HG02938 (cell line): Measurements from ENCODE around the gene MLN.

Source experiments
- ATAC-seq: cut with Tn5 transposase; IDR thresholded peaks from one replicate; pipeline ENCODE4 v1.9.1; 2021; ENCODE audit warnings: mild to moderate bottlenecking, moderate library complexity; ENCODE audit not compliant: unreplicated experiment

MLN gene, protein sequence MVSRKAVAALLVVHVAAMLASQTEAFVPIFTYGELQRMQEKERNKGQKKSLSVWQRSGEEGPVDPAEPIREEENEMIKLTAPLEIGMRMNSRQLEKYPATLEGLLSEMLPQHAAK

DNA sequence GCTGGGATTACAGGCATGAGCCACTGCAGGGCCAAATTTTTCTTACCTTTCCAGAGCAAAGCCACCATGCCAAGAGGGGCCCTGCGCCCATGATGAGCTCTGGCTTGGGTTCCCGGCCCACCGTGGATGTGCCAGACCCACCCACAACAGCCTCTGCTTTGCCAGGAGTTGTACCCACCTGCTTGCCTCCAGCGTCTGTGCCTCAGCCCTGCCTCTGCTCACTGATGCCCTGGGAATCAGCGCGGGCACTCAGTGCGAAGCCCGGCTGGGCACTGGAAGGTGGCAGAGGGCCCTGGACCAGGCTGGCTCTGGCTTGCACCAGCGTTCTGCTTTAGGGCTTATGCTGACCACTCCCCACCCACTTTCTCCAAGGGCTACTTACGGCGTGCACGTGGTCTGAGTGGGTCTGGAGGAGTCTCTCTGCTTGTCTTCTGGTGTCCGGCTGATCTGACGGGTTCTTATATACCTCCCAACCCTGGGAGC is at the start of gene MLN:
TSS of gene MLN (minus strand) at position 433 of the 483 bp plus-strand sequence. CDS start 2,840 bp downstream, outside the sequence.
- no peak for ATAC-seq

DNA sequence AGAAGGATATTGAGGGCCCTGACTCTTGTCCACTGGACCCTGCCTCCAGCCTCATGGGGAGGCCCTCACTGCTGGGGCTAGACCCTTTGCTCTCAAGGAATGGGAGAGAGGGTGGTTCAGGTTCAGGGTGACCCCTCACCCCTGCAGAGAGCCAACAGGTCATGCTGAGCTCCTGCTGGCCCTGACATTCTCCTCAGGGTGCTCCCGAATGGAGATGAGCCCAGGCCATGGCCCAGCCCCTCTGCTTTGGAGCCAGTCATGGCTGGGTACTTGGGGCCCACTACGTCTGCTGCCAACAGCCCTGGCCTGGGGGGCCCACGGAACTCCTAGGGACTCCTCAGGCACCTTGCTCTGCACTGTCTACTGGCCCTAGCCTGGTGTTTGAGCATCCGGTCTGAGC is 49.2 kb upstream of the MLN start:
- no peak for ATAC-seq

DNA sequence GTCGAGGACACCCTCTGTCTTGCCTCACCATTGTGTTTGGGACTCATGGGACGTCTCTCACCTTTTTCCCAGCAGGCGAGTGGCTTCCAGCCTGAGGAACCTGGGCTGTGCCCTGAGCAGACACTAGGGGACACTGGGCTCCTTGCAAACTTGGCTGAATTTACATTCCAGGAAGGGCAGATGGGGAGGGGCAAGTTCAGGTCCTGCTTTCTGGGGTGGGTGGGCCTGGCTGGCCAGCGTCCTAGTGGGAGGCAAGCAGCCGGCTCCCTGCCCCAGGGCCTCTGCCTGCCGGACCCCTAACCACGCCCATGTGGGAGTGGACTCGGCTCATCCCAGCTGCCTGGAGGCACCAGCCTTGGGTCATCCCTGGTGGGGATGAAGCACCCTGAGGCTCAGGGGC is 48.2 kb upstream of the MLN start:
- no peak for ATAC-seq

DNA sequence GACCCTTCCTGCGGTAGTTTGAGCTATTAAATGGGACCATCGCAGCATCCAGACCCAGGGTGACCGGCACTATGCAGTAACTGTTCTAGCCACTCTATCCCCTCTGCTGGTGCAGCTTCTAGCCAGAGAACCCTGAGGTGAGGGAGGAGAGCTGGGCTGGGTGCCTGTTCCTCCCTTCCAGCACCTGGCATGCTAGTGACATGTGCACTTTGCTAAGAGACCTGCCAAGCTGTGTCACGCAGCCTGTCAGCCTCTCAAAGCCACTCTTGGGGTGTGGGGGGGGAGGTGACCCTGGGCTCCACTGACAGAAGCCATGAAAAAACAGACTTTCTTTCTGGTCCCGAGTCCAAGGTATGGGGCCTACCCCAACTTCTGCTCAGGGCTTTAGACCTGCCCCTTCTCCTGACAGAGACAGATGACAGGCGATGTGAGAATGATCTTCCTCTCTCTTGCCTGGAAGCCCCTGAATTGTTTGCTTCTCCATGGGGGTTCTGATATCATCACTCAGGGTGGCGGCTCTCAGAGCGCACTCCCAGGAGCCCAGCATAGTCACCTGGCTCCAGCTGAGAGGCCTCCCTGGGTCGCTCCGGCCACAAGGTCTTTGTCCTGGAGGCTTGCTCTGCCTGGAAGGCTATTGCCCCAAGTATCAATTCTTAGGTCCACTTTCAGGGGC is 47.2 kb upstream of the MLN start:
- ATAC-seq = no peak

DNA sequence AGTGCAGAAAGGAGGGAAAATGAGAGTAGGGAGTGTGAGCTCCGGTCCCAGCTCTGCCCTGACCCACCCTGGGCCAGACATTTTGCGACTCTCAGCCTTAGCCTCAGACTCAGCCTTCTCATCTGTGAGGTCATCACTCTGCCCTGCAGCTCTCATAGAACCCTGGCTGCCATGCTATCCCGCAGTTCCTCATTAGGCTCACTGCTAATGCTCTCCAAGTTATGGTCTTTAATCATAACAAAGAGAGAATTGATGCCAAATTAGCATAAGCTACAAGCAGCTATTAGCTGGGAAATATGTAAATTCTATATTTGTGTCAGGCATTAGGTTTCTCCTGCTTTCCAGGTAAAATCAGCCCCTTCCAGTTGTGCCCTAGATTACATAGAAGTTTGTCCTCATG is 46.5 kb upstream of the MLN start:
- no peak for ATAC-seq

DNA sequence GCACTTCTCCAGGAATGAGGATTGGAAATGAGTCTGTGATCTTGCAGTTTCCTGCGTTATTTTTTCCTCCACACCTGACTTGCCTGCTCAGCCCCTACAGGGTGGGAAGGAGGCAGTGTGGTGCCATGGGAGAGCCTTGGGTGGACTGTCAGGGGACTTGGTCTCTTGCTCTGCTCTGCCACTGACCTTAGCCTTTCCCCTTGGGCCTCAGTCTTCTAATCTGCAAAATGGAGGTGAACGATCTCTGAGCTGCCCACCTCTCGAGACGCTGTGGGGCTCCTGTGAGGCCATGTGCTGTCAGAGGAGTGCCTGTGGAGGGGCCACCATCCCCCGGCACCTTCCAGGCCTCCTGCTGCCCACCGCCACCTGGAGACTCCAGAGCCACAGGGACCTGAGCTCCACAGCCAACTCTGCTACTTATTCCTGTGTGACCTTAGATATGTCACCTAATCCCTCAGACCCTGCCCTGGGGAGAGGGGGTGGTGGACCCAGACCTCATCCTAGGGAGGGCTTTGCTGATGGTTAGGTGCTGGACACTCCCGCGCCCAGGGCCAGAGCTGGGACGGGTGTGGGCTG is 45.8 kb upstream of the MLN start:
- ATAC-seq = no peak

DNA sequence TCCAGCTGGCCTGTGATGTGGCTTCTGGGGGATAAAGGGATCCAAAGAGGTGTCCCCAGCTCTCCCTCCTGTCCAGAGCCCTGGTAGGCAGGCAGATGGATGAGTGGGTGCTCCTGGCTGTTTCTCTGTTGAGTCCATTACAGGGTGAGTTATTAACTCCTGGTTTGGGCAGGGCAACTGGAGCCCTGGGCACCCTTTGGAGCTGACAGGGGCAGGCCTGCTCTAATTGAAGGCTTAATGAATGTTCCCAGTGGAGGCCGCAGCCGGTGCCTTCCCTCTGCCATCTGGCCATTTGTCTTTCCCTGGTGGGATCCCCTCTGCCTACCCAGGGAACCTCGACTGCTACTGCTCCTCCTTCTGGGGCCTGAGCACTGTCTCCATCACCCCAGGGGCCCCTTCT is 44.7 kb upstream of the MLN start:
- no peak for ATAC-seq

DNA sequence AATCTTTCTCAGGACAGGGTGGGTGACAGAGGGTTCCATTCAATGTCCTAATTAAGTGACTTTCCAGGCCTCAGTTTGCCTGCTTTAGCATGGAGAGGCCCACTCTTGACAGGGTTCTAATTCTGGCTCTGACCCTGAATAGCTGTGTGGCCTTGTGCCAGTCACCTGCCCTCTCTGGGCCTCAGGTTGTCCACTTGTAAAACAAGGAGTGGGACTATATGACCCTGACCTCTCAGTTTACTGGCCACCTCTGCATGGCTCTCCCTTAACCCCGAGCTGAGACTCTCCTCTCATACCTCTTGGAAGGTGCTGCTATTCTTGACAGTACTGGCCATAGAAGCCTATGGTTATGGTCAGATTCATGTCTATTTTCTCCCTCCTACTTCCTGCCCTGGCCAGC is 44.1 kb upstream of the MLN start:
- ATAC-seq = no peak

DNA sequence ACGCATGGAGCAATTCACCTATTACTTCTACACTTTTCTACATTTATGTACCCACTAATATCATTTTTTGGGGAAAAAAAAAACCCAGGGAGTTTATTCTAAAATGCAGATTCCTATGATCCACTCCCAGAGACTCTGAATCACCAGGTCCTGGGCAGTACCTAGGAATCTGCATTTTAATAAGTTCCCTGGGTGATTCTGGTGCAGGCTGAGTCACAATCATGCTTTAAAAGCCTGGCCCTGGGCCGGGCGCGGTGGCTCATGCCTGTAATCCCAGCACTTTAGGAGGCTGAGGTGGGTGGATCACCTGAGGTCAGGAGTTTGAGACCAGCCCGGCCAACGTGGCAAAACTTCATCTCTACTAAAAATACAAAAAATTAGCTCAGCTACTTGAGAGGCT is 43.3 kb upstream of the MLN start:
- no peak for ATAC-seq

DNA sequence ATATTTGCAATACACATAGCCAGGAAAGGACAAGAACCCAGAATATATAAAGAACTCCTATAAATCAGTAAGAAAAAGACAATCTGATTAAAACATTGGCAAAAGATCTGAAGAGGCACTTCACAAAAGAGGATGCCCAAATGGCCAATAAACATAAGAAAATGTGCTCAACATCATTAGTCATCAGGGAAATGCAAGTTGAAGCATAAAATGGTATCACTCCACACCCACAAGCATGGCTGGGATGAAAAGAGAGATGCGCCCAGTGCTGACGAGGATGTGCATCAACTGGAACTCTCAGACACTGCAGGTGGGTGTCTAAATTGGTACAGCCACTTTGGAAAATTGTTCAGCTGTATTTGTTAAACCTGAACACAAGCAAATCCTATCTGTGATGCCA is 42.4 kb upstream of the MLN start:
- ATAC-seq = no peak

DNA sequence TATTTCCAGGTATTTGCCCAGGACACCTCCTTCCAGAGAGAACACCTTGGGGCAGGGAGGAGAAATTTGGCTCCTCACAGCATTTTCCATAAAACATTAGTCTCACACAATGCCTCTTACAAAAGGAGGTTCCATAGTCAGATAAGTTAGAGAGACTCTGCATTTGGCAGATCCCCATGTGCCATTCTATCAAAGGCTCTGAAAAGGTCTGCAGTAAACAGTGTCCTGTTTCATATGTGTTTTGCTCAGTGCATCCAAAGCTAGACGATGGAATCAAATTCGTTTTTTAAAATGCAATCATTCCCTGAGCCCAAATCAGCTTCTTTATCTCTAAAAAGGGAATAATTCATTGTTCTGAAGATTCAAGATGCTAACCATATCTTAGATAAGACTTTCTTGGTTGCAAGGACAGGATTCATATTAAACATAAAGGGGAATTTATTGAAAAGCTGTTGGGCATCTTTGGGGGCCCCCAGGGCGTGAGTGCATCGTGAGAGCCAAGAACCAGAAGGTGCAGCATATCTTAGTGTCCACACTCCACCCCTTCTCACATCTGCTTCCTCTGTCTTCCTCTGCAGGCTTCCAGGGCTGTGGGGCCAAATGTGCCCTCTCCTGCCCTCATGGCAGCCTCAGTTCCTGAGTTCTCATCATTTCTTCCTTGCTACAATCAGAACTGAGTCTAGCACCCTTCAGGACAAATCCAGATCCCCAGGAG is 41.4 kb upstream of the MLN start:
- no peak for ATAC-seq

DNA sequence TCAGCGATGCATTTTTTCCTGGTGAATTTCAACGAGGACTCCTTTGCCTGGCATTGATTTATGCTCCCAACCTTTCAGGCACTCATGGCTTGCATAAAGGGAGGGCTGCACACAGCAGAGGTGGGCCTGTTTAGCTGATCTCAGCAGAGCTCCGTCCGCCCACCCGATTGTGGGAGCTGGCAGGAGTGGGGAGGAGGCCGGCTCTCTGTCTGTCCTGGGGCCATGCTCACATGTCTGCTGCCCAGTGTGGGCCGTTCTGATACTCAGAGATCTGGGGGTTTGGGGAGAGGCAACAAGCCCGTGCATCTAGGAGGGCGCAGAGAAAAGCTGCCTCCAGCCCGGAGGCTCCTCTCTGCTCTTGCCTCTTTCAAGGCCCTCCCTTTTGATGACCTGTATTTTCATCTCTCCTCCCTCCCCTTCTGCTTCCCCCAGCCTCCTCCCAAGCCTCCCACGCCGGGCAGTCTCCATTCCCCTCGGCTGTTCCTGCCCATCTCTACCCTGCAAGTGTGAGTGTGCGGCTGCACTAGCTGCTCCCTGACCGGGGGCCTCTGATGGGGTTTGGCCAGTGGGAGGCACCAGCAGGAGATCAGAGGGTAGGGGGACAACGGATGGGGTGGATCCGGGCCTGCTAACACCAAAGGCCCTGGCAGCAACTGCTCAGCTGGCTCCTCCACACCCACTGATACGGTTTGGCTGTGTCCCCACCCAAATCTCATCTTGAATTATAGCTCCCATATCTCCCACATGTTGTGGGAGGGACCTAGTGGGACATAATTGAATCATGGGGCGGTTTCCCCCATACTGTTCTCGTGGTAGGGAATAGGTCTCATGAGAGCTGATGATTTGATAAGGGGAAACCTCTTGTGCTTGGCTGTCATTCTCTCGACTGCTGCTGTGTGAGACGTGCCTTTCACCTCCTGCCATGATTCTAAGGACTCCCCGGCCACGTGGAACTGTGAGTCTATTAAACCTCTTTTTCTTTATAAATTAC is 39.6 kb upstream of the MLN start:
- no peak for ATAC-seq

DNA sequence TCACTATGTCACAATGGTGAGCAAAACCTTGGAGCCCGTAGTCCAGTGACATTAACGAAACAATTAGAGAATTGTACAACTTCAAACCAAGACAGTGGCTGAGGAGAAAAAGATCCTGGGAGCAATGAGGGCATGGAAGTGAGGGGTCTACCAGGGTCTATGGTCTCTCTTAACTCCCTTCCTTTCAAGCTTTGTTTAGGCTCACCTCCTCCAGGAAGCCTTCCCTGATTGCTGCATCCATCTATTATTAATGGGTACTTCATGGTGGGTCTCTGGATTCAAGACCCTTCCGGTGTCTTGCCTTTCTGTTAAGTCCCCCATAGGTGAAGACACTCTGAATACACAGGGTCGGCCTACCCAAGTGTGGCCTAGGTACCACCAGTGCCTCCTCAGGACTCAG is 38.1 kb upstream of the MLN start:
- ATAC-seq = no peak

DNA sequence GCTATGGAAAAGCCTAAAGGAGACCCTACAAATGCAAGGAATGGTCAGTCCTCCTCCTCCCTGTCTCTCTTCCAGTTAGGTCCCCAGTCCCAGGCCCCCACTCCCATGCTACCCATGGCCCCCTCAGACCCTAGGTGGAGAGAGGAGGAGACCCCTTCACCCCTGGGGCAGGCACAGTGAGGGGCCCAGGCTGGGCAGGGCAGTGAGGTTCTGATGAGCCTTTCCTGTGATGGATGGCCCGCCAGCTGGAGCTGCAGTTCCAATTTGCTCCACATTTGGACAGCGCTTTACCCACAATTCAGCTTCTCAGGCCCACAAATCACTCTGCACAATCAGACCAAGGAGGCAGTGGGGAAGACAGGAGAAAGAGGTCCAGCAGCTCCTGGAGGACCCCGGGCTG is 37.3 kb upstream of the MLN start:
- ATAC-seq = no peak

DNA sequence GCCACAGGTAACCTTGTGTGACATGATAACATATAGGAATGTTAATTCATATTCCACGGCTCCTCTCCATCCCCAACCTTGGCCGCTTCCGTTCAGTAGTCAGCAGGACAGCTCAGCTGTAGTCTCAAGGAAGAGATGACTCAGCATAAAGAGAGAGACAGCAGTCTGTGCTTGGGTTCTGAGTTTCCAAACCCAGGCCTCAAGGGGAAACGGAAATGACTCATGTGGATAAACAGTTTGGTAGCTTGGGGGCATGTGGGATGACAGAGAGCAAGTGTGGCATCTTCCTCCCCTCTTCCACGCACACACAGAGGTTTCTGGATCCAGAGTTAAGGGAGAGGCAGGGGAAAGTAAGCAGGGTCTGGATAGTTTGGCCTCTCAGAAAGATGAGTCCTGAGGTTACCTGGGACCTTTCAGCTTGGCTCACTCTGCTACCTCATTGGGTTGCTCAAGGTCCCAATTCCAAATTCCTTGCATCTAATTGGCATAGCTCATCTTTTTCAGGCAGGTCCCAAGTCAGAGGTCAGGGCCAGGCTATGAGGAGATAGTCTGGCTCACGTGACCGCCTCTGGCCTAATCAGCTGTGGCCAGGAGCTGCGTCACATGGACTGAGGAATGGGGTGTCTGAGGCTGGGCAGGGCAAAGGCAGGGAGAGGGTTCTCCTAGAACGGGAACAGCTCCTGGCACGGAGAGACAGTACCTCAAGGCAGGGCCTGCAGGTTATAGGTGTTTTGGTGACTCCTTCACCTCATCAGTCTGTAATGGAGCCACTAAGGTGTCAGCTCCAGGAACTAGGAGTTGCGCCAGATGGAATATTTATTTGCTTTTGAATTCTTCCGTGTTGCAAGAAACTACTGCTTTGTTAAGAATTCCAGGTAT is 36.5 kb upstream of the MLN start:
- peak; percentile 49 for ATAC-seq

DNA sequence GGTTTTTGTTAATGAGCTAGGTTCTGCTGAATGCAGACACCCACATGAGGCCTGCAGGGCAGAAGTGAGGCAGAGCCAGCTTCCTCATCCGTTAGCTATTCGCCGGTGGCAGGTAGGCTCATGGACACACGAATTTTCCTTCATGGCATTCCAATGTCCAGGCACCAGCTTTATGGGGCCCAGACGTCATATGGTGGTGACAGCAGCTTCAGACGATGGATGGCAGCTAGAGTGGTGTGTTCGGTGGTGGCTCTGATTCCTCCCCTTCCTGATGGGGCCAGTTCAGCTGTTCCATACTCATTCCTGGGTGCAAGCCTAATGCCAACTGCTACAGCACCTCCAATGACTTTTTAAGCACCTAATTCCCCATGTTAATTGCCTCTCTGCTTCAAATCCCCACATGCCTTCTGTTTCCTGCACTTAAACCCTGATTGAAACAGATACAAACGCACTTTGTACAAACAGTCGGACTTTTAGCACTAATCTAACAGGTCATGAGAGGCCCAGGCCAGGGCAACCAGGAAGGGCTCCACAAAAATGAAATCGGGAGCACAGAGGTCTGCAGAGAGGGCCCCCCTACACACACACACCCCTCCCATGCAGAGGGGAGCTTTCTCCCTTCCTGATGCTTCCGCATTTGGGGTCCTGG is 35.7 kb upstream of the MLN start:
- no peak for ATAC-seq

DNA sequence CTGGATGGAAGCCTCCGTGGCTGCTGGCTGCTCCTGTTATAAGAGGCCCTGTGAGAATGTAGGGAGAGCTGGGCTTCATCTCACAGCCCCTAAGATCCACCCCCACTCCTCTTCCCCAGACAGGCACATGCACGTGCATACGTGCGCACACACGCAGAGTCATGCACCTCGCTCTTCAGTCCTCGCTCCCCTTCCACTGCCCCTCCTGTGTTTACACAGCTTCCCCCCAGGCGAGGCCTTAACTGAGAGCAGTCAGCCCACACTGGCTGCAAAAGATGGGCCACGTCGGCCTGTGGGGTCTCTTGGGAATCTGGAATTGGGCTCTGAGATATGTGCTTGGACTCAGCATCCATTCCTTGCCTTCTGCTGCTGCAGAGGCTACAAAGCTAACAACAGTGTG is 35.2 kb upstream of the MLN start:
- no peak for ATAC-seq

DNA sequence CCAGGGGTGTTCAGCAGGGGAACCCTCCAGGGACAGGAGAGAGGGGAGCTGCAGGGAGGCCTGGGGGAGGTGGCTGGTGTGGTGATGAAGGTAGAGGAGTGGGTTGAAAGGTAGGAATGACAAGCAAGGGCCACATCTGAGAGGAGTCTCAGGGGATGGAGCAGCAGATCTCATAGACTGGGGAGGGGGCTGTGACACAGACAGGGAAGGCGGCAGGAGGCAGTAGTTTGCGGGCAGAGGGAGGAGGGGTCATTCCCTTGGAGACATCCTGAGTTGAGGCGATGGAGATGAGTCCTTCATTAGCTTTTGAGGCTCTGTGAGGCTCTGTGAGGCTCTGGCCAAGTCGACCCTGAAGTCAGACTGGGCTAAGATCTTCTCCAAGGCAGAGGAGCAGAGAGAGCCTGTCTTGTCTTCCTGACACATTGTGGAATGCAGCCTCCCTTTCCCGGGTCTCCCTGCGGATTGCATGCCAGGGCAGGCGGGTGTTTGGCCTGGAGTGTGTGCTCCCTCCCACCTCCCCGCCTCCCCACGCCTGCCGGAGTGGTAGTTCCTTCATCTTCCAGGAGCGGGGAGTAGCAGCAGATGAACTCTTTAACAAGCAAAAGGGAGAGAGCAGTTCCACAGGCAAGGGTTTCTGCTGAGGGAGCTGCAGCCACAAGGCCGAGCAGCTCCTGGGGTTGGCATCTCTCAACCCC is 34.3 kb upstream of the MLN start:
- no peak for ATAC-seq
